ENCODE measurements around the gene MRPL33.
"Not testable (repeated sequence)": the region's sequence is repeated elsewhere in the genome, so short reads cannot be mapped to it uniquely, and the experiment has no call there.

Gene MRPL33

DNA sequence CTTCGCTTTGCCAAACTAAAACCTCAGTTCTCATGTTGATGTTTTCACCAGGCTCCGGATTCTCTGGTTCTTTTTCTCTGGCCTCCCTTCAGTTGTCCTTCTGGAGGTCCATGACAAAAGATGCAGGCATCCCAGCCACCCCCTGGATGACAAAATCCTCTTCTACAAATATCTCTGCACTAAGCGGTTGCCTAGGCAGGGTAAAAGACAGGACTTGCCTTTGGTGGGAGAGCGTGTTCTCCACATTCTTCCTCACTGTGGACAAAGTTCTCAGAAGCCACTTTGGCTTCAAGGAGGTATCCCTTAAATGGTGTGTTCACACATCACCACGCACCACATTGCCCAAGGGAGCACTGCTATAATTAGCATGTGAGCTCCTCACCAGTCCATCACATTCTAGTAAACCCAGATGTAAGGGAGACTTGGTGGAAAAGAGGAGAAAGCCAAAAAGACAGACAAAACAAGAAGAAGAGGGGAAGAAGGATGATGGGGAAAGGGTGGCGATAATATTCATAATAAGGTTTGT is 23.6 kb upstream of the MRPL33 start:
- no peaks in the 10 kb centered on the region for H3F3A ChIP-seq (ENCODE audit: insufficient read depth, low read length)

DNA sequence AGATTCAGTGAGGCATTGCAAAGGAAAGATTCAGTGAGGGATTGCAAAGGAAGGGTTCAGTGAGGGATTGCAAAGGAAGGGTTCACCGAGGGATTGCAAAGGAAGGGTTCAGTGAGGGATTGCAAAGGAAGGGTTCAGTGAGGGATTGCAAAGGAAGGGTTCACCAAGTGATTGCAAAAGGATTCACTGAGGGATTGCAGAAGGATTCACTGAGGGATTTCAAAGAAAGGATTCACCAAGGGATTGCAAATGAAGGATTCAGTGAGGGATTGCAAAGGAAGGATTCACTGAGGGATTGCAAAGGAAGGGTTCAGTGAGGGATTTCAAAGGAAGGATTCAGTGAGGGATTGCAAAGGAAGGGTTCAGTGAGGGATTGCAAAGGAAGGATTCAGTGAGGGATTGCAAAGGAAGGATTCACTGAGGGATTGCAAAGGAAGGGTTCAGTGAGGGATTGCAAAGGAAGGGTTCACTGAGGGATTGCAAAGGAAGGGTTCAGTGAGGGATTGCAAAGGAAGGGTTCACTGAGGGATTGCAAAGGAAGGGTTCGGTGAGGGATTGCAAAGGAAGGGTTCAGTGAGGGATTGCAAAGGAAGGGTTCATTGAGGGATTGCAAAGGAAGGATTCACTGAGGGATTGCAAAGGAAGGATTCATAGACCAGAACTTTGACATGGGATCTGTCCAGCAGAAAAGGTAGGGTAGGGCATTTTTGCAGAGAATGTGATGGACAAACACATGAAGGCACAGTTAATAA is 22.5 kb upstream of the MRPL33 start:
- not testable (repeated sequence) for H3K4me1 ChIP-seq (ENCODE audit: low read length); H3K4me2 ChIP-seq (ENCODE audit: low read depth, low read length); H3K27me3 ChIP-seq (replicated peaks; ENCODE audit: insufficient read depth, low read length); H2AFZ ChIP-seq (ENCODE audit: low read length); H3K9me2 ChIP-seq (replicated peaks; ENCODE audit: insufficient read depth, low read length); H3K27ac ChIP-seq (ENCODE audit: low read length); H3K79me2 ChIP-seq (ENCODE audit: low read length); H3K9me3 ChIP-seq (replicated peaks; ENCODE audit: insufficient read depth, low read length); H3K36me3 ChIP-seq (replicated peaks; ENCODE audit: insufficient read depth, low read length); DNase-seq; H3F3A ChIP-seq (ENCODE audit: insufficient read depth, low read length); H4K20me1 ChIP-seq (ENCODE audit: insufficient read depth, low read length); H3K9ac ChIP-seq (ENCODE audit: low read length); H3K4me3 ChIP-seq (ENCODE audit: low read length)

More for the DNA sequence above, 23.6 kb upstream of the MRPL33 start:
- H3K36me3 ChIP-seq (replicated peaks; ENCODE audit: insufficient read depth, low read length): no peaks in the 10 kb centered on the region
- H4K20me1 ChIP-seq (ENCODE audit: insufficient read depth, low read length): no peaks in the 10 kb centered on the region
- H2AFZ ChIP-seq (ENCODE audit: low read length): no peak overlapping the region
- DNase-seq: no peak
- no peaks in the 10 kb centered on the region for H3K9me2 ChIP-seq (replicated peaks; ENCODE audit: insufficient read depth, low read length)
- TF ChIP-seq EZH2phosphoT487 (IDR thresholded peaks at IDR 0.05; ENCODE audit: low read length) (no peak), CTCF (IDR thresholded peaks at IDR 0.05; ENCODE audit: low read length) (no peak), EZH2 (optimal IDR thresholded peaks at IDR 0.05; ENCODE audit: low read depth, low read length) (no peak)
- no peak overlapping the region for H3K4me3 ChIP-seq (ENCODE audit: low read length)
- H3K9ac ChIP-seq (ENCODE audit: low read length): no peak overlapping the region
- no peaks in the 10 kb centered on the region for H3K27me3 ChIP-seq (replicated peaks; ENCODE audit: insufficient read depth, low read length)
- no peaks in the 10 kb centered on the region for H3K4me1 ChIP-seq (ENCODE audit: low read length)
- no peak overlapping the region for H3K4me2 ChIP-seq (ENCODE audit: low read depth, low read length)
- H3K79me2 ChIP-seq (ENCODE audit: low read length): no peaks in the 10 kb centered on the region
- H3K9me3 ChIP-seq (replicated peaks; ENCODE audit: insufficient read depth, low read length): no peaks in the 10 kb centered on the region
- no peak overlapping the region for H3K27ac ChIP-seq (ENCODE audit: low read length)

- no peak for TF ChIP-seq EZH2phosphoT487 (IDR thresholded peaks at IDR 0.05; ENCODE audit: low read length)
- TF ChIP-seq CTCF (IDR thresholded peaks at IDR 0.05; ENCODE audit: low read length): no peak
- no peak for TF ChIP-seq EZH2 (optimal IDR thresholded peaks at IDR 0.05; ENCODE audit: low read depth, low read length)
- no peaks in the 10 kb centered on the region for H3K27me3 ChIP-seq (replicated peaks; ENCODE audit: insufficient read depth, low read length)
- no peaks in the 10 kb centered on the region for H3F3A ChIP-seq (ENCODE audit: insufficient read depth, low read length)
- H3K9ac ChIP-seq (ENCODE audit: low read length): no peak overlapping the region
- no peak overlapping the region for H2AFZ ChIP-seq (ENCODE audit: low read length)
- H3K36me3 ChIP-seq (replicated peaks; ENCODE audit: insufficient read depth, low read length): no peaks in the 10 kb centered on the region
- no peaks in the 10 kb centered on the region for H3K9me2 ChIP-seq (replicated peaks; ENCODE audit: insufficient read depth, low read length)
- no peaks in the 10 kb centered on the region for H4K20me1 ChIP-seq (ENCODE audit: insufficient read depth, low read length)
- H3K4me2 ChIP-seq (ENCODE audit: low read depth, low read length): no peak overlapping the region
- H3K9me3 ChIP-seq (replicated peaks; ENCODE audit: insufficient read depth, low read length): no peaks in the 10 kb centered on the region
- no peaks in the 10 kb centered on the region for H3K4me1 ChIP-seq (ENCODE audit: low read length)
- H3K27ac ChIP-seq (ENCODE audit: low read length): no peak overlapping the region
- no peaks in the 10 kb centered on the region for H3K79me2 ChIP-seq (ENCODE audit: low read length)
- no peak overlapping the region for H3K4me3 ChIP-seq (ENCODE audit: low read length)
- DNase-seq: no peak
Observed at GRCh38 chr2:27751377-27751776, 20.1 kb upstream of the MRPL33 start.

DNA sequence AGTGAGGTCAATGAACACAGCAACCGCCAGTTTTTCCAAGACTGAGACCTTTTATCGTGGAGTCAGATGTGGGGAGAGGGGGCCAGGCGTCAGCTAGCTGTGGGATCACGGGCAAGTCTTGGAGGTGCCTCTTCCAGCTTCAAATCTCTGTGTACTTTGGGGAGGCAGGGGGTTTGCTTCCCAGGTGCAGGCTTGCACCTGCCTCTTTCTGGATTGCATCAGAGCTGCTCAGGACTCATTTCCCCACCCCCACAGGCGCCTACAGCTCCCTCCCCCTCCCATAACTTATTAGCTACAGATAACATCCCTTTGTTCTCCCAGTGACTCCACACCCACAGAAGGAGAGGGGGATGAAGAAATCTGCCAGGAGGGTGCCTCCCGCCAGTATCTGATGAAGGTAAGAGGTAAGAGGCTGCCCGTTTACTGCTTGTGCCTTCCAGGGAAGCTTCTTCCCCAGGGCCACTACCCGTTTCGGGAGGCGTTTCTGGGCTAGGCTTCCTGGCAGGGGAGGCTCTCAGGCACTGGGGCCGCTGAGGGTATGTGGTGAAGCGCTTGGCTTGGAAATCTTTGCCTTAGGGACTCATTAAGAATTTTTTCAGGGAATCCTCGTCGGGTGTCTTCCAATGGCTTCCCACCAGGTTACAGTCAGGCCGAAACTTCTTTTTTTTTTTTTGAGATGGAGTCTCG is 18.8 kb upstream of the MRPL33 start:
- Histone ChIP-seq H3K36me3 (replicated peaks; ENCODE audit: insufficient read depth, low read length) (no peaks in the 10 kb centered on the region), H2AFZ (ENCODE audit: low read length) (no peak overlapping the region), H3K4me1 (ENCODE audit: low read length) (no peaks in the 10 kb centered on the region), H3F3A (ENCODE audit: insufficient read depth, low read length) (no peaks in the 10 kb centered on the region), H3K27ac (ENCODE audit: low read length) (no peak overlapping the region), H3K9me2 (replicated peaks; ENCODE audit: insufficient read depth, low read length) (no peaks in the 10 kb centered on the region), H3K4me3 (ENCODE audit: low read length) (no peak overlapping the region), H3K79me2 (ENCODE audit: low read length) (no peaks in the 10 kb centered on the region), H3K9ac (ENCODE audit: low read length) (no peak overlapping the region), H3K27me3 (replicated peaks; ENCODE audit: insufficient read depth, low read length) (no peaks in the 10 kb centered on the region), H4K20me1 (ENCODE audit: insufficient read depth, low read length) (no peaks in the 10 kb centered on the region), H3K4me2 (ENCODE audit: low read depth, low read length) (no peak overlapping the region), H3K9me3 (replicated peaks; ENCODE audit: insufficient read depth, low read length) (no peaks in the 10 kb centered on the region)
- TF ChIP-seq EZH2 (optimal IDR thresholded peaks at IDR 0.05; ENCODE audit: low read depth, low read length): no peak
- TF ChIP-seq CTCF (IDR thresholded peaks at IDR 0.05; ENCODE audit: low read length): no peak
- TF ChIP-seq EZH2phosphoT487 (IDR thresholded peaks at IDR 0.05; ENCODE audit: low read length): no peak
- no peak for DNase-seq

Data from MM.1S (cell line).